GM15510 (cell line): ENCODE results near the gene PITPNM3.

ENCODE experiments used
- POLR2A ChIP-seq: IDR thresholded peaks from 3 replicates; pipeline ENCODE4 v1.6.1; 2011; ENCODE audit warnings: borderline replicate concordance; ENCODE audit not compliant: insufficient read length; ENCODE audit errors: extremely low read depth

Gene PITPNM3

GRCh38 chr17:6476076-6476809, 80.1 kb downstream of the PITPNM3 start:
- no peak for TF ChIP-seq POLR2A

- no peak for TF ChIP-seq POLR2A
Measured at GRCh38 chr17:6475411-6475810, 80.9 kb downstream of the PITPNM3 start.

- TF ChIP-seq POLR2A: no peak
Measured at GRCh38 chr17:6474906-6475305, 81.4 kb downstream of the PITPNM3 start.

GRCh38 chr17:6474376-6474775, 82.0 kb downstream of the PITPNM3 start:
- TF ChIP-seq POLR2A: no peak

- TF ChIP-seq POLR2A: no peak
Measured at GRCh38 chr17:6473128-6473767, 83.1 kb downstream of the PITPNM3 start.

- TF ChIP-seq POLR2A: no peak
Measured at GRCh38 chr17:6472517-6472916, 83.8 kb downstream of the PITPNM3 start.

- no peak for TF ChIP-seq POLR2A
Measured at GRCh38 chr17:6471531-6472465, 84.6 kb downstream of the PITPNM3 start.

- TF ChIP-seq POLR2A: no peak
Measured at GRCh38 chr17:6470751-6471521, 85.4 kb downstream of the PITPNM3 start.

- TF ChIP-seq POLR2A: no peak
Measured at GRCh38 chr17:6470146-6470718, 86.1 kb downstream of the PITPNM3 start.

- TF ChIP-seq POLR2A: no peak
Measured at GRCh38 chr17:6468051-6468790, 88.1 kb downstream of the PITPNM3 start.

GRCh38 chr17:6467567-6467966, 88.8 kb downstream of the PITPNM3 start:
- TF ChIP-seq POLR2A: no peak

GRCh38 chr17:6465206-6466003, 91.0 kb downstream of the PITPNM3 start:
- no peak for TF ChIP-seq POLR2A
